Measurements from ENCODE around the gene PABPC1L.

Gene PABPC1L

GRCh38 chr20:44945261-44945660 is 35.4 kb downstream of the PABPC1L start:
- H3K4me1 ChIP-seq (ENCODE audit: insufficient read depth, insufficient read length) = no peaks in the 10 kb centered on the region
- H3K36me3 ChIP-seq (ENCODE audit: insufficient read depth, insufficient read length, low read length) = peaks cover 86% of the 10 kb centered on the region
- no peak overlapping the region for H3K9ac ChIP-seq (ENCODE audit: insufficient read length, low read depth)
- no peak for DNase-seq (ENCODE audit: low read depth, low spot score)
- TF ChIP-seq ZNF274 (IDR thresholded peaks at IDR 0.05; ENCODE audit: low read depth, low read length) = no peak
- TF ChIP-seq YY1 (IDR thresholded peaks at IDR 0.05; ENCODE audit: insufficient read depth, insufficient read length) = no peak
- no peak for TF ChIP-seq SUZ12 (IDR thresholded peaks at IDR 0.05; ENCODE audit: extremely low read depth, insufficient read depth, insufficient read length)
- H3K27me3 ChIP-seq (ENCODE audit: insufficient read depth, insufficient read length) = no peaks in the 10 kb centered on the region
- no peak overlapping the region for H3K4me3 ChIP-seq (ENCODE audit: insufficient read length, low read depth)
- no peaks in the 10 kb centered on the region for H3K9me3 ChIP-seq (ENCODE audit: insufficient read depth, low read length)

- Histone ChIP-seq H3K4me3 (ENCODE audit: insufficient read length, low read depth) (no peak overlapping the region), H3K4me1 (ENCODE audit: insufficient read depth, insufficient read length) (no peaks in the 10 kb centered on the region), H3K9me3 (ENCODE audit: insufficient read depth, low read length) (no peaks in the 10 kb centered on the region), H3K36me3 (ENCODE audit: insufficient read depth, insufficient read length, low read length) (peaks cover 86% of the 10 kb centered on the region), H3K9ac (ENCODE audit: insufficient read length, low read depth) (no peak overlapping the region), H3K27me3 (ENCODE audit: insufficient read depth, insufficient read length) (no peaks in the 10 kb centered on the region)
- no peak for DNase-seq (ENCODE audit: low read depth, low spot score)
- TF ChIP-seq YY1 (IDR thresholded peaks at IDR 0.05; ENCODE audit: insufficient read depth, insufficient read length) (no peak), ZNF274 (IDR thresholded peaks at IDR 0.05; ENCODE audit: low read depth, low read length) (no peak), SUZ12 (IDR thresholded peaks at IDR 0.05; ENCODE audit: extremely low read depth, insufficient read depth, insufficient read length) (no peak)
These were observed 36.5 kb downstream of the PABPC1L start for GRCh38 chr20:44946271-44946852.

GRCh38 chr20:44948107-44948506 is 38.2 kb downstream of the PABPC1L start:
- TF ChIP-seq ZNF274 (IDR thresholded peaks at IDR 0.05; ENCODE audit: low read depth, low read length) (no peak), SUZ12 (IDR thresholded peaks at IDR 0.05; ENCODE audit: extremely low read depth, insufficient read depth, insufficient read length) (no peak), YY1 (IDR thresholded peaks at IDR 0.05; ENCODE audit: insufficient read depth, insufficient read length) (no peak)
- Histone ChIP-seq H3K36me3 (ENCODE audit: insufficient read depth, insufficient read length, low read length) (peaks cover 86% of the 10 kb centered on the region), H3K9ac (ENCODE audit: insufficient read length, low read depth) (no peak overlapping the region), H3K4me1 (ENCODE audit: insufficient read depth, insufficient read length) (no peaks in the 10 kb centered on the region), H3K9me3 (ENCODE audit: insufficient read depth, low read length) (no peaks in the 10 kb centered on the region), H3K27me3 (ENCODE audit: insufficient read depth, insufficient read length) (no peaks in the 10 kb centered on the region), H3K4me3 (ENCODE audit: insufficient read length, low read depth) (no peak overlapping the region)
- DNase-seq (ENCODE audit: low read depth, low spot score) = no peak

- Histone ChIP-seq H3K9me3 (ENCODE audit: insufficient read depth, low read length) (no peaks in the 10 kb centered on the region), H3K36me3 (ENCODE audit: insufficient read depth, insufficient read length, low read length) (peaks cover 86% of the 10 kb centered on the region), H3K4me3 (ENCODE audit: insufficient read length, low read depth) (no peak overlapping the region), H3K9ac (ENCODE audit: insufficient read length, low read depth) (no peak overlapping the region), H3K27me3 (ENCODE audit: insufficient read depth, insufficient read length) (no peaks in the 10 kb centered on the region), H3K4me1 (ENCODE audit: insufficient read depth, insufficient read length) (no peaks in the 10 kb centered on the region)
- DNase-seq (ENCODE audit: low read depth, low spot score) = no peak
- no peak for TF ChIP-seq YY1 (IDR thresholded peaks at IDR 0.05; ENCODE audit: insufficient read depth, insufficient read length)
- TF ChIP-seq SUZ12 (IDR thresholded peaks at IDR 0.05; ENCODE audit: extremely low read depth, insufficient read depth, insufficient read length) = no peak
- TF ChIP-seq ZNF274 (IDR thresholded peaks at IDR 0.05; ENCODE audit: low read depth, low read length) = no peak
These were observed 38.7 kb downstream of the PABPC1L start for GRCh38 chr20:44948513-44948912.

GRCh38 chr20:44950368-44950767 is 40.5 kb downstream of the PABPC1L start:
- Histone ChIP-seq H3K9ac (ENCODE audit: insufficient read length, low read depth) (no peak overlapping the region), H3K4me3 (ENCODE audit: insufficient read length, low read depth) (no peak overlapping the region), H3K27me3 (ENCODE audit: insufficient read depth, insufficient read length) (no peaks in the 10 kb centered on the region), H3K4me1 (ENCODE audit: insufficient read depth, insufficient read length) (no peaks in the 10 kb centered on the region), H3K9me3 (ENCODE audit: insufficient read depth, low read length) (no peaks in the 10 kb centered on the region), H3K36me3 (ENCODE audit: insufficient read depth, insufficient read length, low read length) (peaks cover 91% of the 10 kb centered on the region)
- no peak for DNase-seq (ENCODE audit: low read depth, low spot score)
- TF ChIP-seq YY1 (IDR thresholded peaks at IDR 0.05; ENCODE audit: insufficient read depth, insufficient read length) (no peak), ZNF274 (IDR thresholded peaks at IDR 0.05; ENCODE audit: low read depth, low read length) (no peak), SUZ12 (IDR thresholded peaks at IDR 0.05; ENCODE audit: extremely low read depth, insufficient read depth, insufficient read length) (no peak)

GRCh38 chr20:44952731-44953130 is 42.9 kb downstream of the PABPC1L start:
- no peaks in the 10 kb centered on the region for H3K9me3 ChIP-seq (ENCODE audit: insufficient read depth, low read length)
- H3K9ac ChIP-seq (ENCODE audit: insufficient read length, low read depth) = no peak overlapping the region
- H3K4me3 ChIP-seq (ENCODE audit: insufficient read length, low read depth) = no peak overlapping the region
- DNase-seq (ENCODE audit: low read depth, low spot score) = no peak
- H3K27me3 ChIP-seq (ENCODE audit: insufficient read depth, insufficient read length) = no peaks in the 10 kb centered on the region
- H3K4me1 ChIP-seq (ENCODE audit: insufficient read depth, insufficient read length) = no peaks in the 10 kb centered on the region
- peaks cover 98% of the 10 kb centered on the region for H3K36me3 ChIP-seq (ENCODE audit: insufficient read depth, insufficient read length, low read length)
- TF ChIP-seq YY1 (IDR thresholded peaks at IDR 0.05; ENCODE audit: insufficient read depth, insufficient read length) = no peak
- no peak for TF ChIP-seq ZNF274 (IDR thresholded peaks at IDR 0.05; ENCODE audit: low read depth, low read length)
- no peak for TF ChIP-seq SUZ12 (IDR thresholded peaks at IDR 0.05; ENCODE audit: extremely low read depth, insufficient read depth, insufficient read length)

GRCh38 chr20:44954211-44954610 is 44.4 kb downstream of the PABPC1L start:
- Histone ChIP-seq H3K9ac (ENCODE audit: insufficient read length, low read depth) (no peak overlapping the region), H3K27me3 (ENCODE audit: insufficient read depth, insufficient read length) (no peaks in the 10 kb centered on the region), H3K36me3 (ENCODE audit: insufficient read depth, insufficient read length, low read length) (peaks cover 94% of the 10 kb centered on the region), H3K4me3 (ENCODE audit: insufficient read length, low read depth) (no peak overlapping the region), H3K4me1 (ENCODE audit: insufficient read depth, insufficient read length) (no peaks in the 10 kb centered on the region), H3K9me3 (ENCODE audit: insufficient read depth, low read length) (no peaks in the 10 kb centered on the region)
- no peak for TF ChIP-seq YY1 (IDR thresholded peaks at IDR 0.05; ENCODE audit: insufficient read depth, insufficient read length)
- no peak for TF ChIP-seq ZNF274 (IDR thresholded peaks at IDR 0.05; ENCODE audit: low read depth, low read length)
- TF ChIP-seq SUZ12 (IDR thresholded peaks at IDR 0.05; ENCODE audit: extremely low read depth, insufficient read depth, insufficient read length) = no peak
- no peak for DNase-seq (ENCODE audit: low read depth, low spot score)
